DOHH2 (cell line): ENCODE results near the gene TUFM.
"Not testable (repeated sequence)": the region's sequence is repeated elsewhere in the genome, so short reads cannot be mapped to it uniquely, and the experiment has no call there.

Experiments used
- H3F3A ChIP-seq: fragments of 200-600 bp; sonication (generic), shearing (Covaris generic); 2 replicates; pipeline ENCODE4 v1.6.0; 2016; ENCODE audit warnings: antibody characterized with exemption, mild to moderate bottlenecking; ENCODE audit not compliant: control insufficient read depth, insufficient read depth
- H3K27ac ChIP-seq: fragments of 200-600 bp; sonication (generic); 2 replicates; pipeline ENCODE4 v1.5.1; 2014; ENCODE audit warnings: low read depth, mild to moderate bottlenecking, low read length, moderate library complexity
- H3K27me3 ChIP-seq: fragments of 200-600 bp; sonication (generic); 2 replicates; pipeline ENCODE4 v1.6.1; 2014; ENCODE audit warnings: mild to moderate bottlenecking, low read length, mixed read lengths; ENCODE audit not compliant: control insufficient read depth
- H3K36me3 ChIP-seq: fragments of 200-600 bp; sonication (generic); 2 replicates; pipeline ENCODE4 v1.6.1; 2014; ENCODE audit warnings: mild to moderate bottlenecking, low read length, moderate library complexity, mixed read lengths; ENCODE audit not compliant: control insufficient read depth
- H3K4me1 ChIP-seq: fragments of 200-600 bp; sonication (generic); 2 replicates; pipeline ENCODE4 v1.6.1; 2014; ENCODE audit warnings: mild to moderate bottlenecking, low read length, mixed read lengths; ENCODE audit not compliant: control insufficient read depth
- H3K4me2 ChIP-seq: fragments of 200-600 bp; sonication (generic); 2 replicates; pipeline ENCODE4 v1.6.0; 2014; ENCODE audit warnings: mild to moderate bottlenecking, low read length, moderate library complexity
- H3K4me3 ChIP-seq: fragments of 200-600 bp; sonication (generic); 2 replicates; pipeline ENCODE4 v1.5.1; 2014; ENCODE audit warnings: mild to moderate bottlenecking, low read length, mixed read lengths
- H3K79me2 ChIP-seq: fragments of 200-600 bp; sonication (generic); 2 replicates; pipeline ENCODE4 v1.6.1; 2014; ENCODE audit warnings: mild to moderate bottlenecking, low read length, mixed read lengths; ENCODE audit not compliant: control insufficient read depth
- H3K9me2 ChIP-seq: fragments of 200-600 bp; sonication (generic); replicated peaks from 2 replicates; pipeline ENCODE4 v1.6.1; 2014; ENCODE audit warnings: mild to moderate bottlenecking, low read length, mixed read lengths; ENCODE audit not compliant: control insufficient read depth
- H3K9me3 ChIP-seq: fragments of 200-600 bp; sonication (generic); 2 replicates; pipeline ENCODE4 v1.6.1; 2014; ENCODE audit warnings: antibody characterized with exemption, low read length, mixed read lengths; ENCODE audit not compliant: control insufficient read depth, insufficient read depth
- H4K20me1 ChIP-seq: fragments of 200-600 bp; sonication (generic); 2 replicates; pipeline ENCODE4 v1.6.0; 2014; ENCODE audit warnings: low read depth, mild to moderate bottlenecking, antibody characterized with exemption, low read length, moderate library complexity; ENCODE audit not compliant: control insufficient read depth, insufficient read depth
- CTCF ChIP-seq: fragments of 200-600 bp; sonication (generic); IDR thresholded peaks from one replicate; pipeline ENCODE4 v1.5.1; 2014; ENCODE audit warnings: antibody characterized with exemption, mild to moderate bottlenecking, low read depth, low read length; ENCODE audit not compliant: poor library complexity, severe bottlenecking
- EZH2phosphoT487 ChIP-seq: fragments of 200-600 bp; sonication (generic); IDR thresholded peaks from 2 replicates; pipeline ENCODE4 v1.6.1; 2017; ENCODE audit warnings: borderline replicate concordance, mild to moderate bottlenecking, antibody characterized with exemption, low read length, moderate library complexity, mixed read lengths

The TUFM gene

GRCh38 chr16:28891964-28892890 lies 46.1 kb upstream of the TUFM start:
- no peaks in the 10 kb centered on the region for H3K27me3 ChIP-seq
- H4K20me1 ChIP-seq, result no peaks in the 10 kb centered on the region
- H3K4me2 ChIP-seq, result no peak overlapping the region
- H3K36me3 ChIP-seq, result no peaks in the 10 kb centered on the region
- no peak overlapping the region for H3K27ac ChIP-seq
- H3K4me3 ChIP-seq, result no peak overlapping the region
- no peaks in the 10 kb centered on the region for H3K79me2 ChIP-seq
- no peaks in the 10 kb centered on the region for H3K9me2 ChIP-seq
- no peaks in the 10 kb centered on the region for H3K4me1 ChIP-seq
- H3F3A ChIP-seq, result 0 out of 2 replicates have a peak, but pooled peaks cover 2% of the 10 kb centered on the region
- no peaks in the 10 kb centered on the region for H3K9me3 ChIP-seq
- TF ChIP-seq EZH2phosphoT487 (no peak), CTCF (no peak)

DNA sequence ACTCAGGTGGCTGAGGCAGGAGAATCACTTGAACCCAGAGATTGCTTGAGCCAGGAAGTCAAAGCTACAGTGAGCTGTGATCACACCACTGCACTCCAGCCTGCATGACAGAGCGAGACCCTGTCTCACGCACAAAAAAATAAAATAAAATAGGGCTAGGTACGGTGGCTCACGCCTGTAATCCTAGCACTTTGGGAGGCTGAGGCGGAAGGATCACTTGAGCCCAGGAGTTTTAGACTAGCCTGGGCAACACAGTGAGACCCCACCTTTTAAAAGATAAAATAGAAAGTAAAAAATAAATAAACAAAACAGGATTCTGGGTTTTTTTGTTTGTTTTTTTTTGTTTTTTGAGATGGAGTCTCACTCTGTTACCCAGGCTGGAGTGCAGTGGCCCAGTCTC lies 44.2 kb upstream of the TUFM start:
- H3K27ac ChIP-seq, H3K4me1 ChIP-seq, H3K36me3 ChIP-seq, H4K20me1 ChIP-seq, H3K4me3 ChIP-seq, H3K4me2 ChIP-seq, H3F3A ChIP-seq, H3K9me2 ChIP-seq, H3K79me2 ChIP-seq, H3K9me3 ChIP-seq, H3K27me3 ChIP-seq: not testable (repeated sequence)

GRCh38 chr16:28886945-28887344 lies 40.8 kb upstream of the TUFM start:
- H3K4me3 ChIP-seq, result no peak overlapping the region
- H3F3A ChIP-seq, result 0 out of 2 replicates have a peak, but pooled peaks cover 2% of the 10 kb centered on the region
- H3K4me2 ChIP-seq, result no peak overlapping the region
- no peaks in the 10 kb centered on the region for H3K79me2 ChIP-seq
- H3K9me3 ChIP-seq, result no peaks in the 10 kb centered on the region
- H3K36me3 ChIP-seq, result no peaks in the 10 kb centered on the region
- TF ChIP-seq EZH2phosphoT487, result no peak
- TF ChIP-seq CTCF, result no peak
- no peaks in the 10 kb centered on the region for H3K9me2 ChIP-seq
- no peak overlapping the region for H3K27ac ChIP-seq
- H3K4me1 ChIP-seq, result peaks cover 4% of the 10 kb centered on the region; the same call in 1 of the 2 replicates
- H4K20me1 ChIP-seq, result no peaks in the 10 kb centered on the region
- H3K27me3 ChIP-seq, result no peaks in the 10 kb centered on the region

DNA sequence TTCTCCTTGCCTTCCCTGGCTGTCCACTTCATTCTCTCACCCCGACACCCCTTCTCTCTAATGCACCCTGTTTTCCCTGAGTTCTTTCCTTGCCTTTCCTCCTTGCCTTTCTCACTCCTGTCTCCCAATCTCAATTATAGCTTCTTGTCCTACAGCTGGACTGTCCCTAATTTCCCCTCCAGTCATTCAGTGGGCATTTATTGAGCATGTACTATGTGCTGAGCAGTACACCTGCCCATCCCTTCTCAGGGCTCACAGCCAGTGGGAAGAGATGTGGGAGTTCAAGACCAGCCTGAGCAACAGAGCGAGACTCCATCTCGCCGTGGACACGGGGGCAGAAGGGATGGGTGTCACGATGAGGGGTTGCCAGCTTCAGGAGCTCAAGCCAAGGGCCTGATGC lies 37.9 kb upstream of the TUFM start:
- TF ChIP-seq CTCF, result no peak
- TF ChIP-seq EZH2phosphoT487, result no peak
- H4K20me1 ChIP-seq, result no peaks in the 10 kb centered on the region
- peaks cover 5% of the 10 kb centered on the region; the same call in 1 of the 2 replicates for H3K9me3 ChIP-seq
- peaks cover 15% of the 10 kb centered on the region for H3K4me1 ChIP-seq
- H3K27me3 ChIP-seq, result no peaks in the 10 kb centered on the region
- H3F3A ChIP-seq, result no peaks in the 10 kb centered on the region; the same call in 1 of the 2 replicates
- no peak overlapping the region for H3K4me2 ChIP-seq
- H3K9me2 ChIP-seq, result no peaks in the 10 kb centered on the region
- H3K27ac ChIP-seq, result no peak overlapping the region
- H3K79me2 ChIP-seq, result peaks cover 5% of the 10 kb centered on the region
- H3K4me3 ChIP-seq, result no peak overlapping the region
- no peaks in the 10 kb centered on the region; the same call in 1 of the 2 replicates for H3K36me3 ChIP-seq
